ENCODE data around the gene GTF2E1. TPM values are rescaled to one million over a fixed set of nuclear protein-coding genes. Genes with fewer than 3 reads are reported as not detected.

Gene GTF2E1
- total RNA-seq, 3 donors from 2014 or later: 11.7 to 13.6 (median 12.0) TPM

- Histone ChIP-seq H3K4me3 (no peak overlapping the region), H3K9me3 (no peaks in the 10 kb centered on the region), H3K36me3 (ENCODE audit: low read depth) (no peaks in the 10 kb centered on the region), H3K4me1 (ENCODE audit: low read depth) (peaks cover 4% of the 10 kb centered on the region)
- ATAC-seq (no peak), DNase-seq (no peak)
- intact Hi-C loops (cut with DNase I, micrococcal nuclease): no loop called here
- no peak for TF ChIP-seq CTCF (IDR thresholded peaks at IDR 0.05)
These were observed 20.1 kb downstream of the GTF2E1 start for GRCh38 chr3:120762615-120763014.

- DNase-seq: no peak
- intact Hi-C loops (cut with DNase I, micrococcal nuclease): no loop called here
- H3K4me1 ChIP-seq (ENCODE audit: low read depth): peaks cover 4% of the 10 kb centered on the region
- no peak for ATAC-seq
- H3K4me3 ChIP-seq: no peak overlapping the region
- H3K9me3 ChIP-seq: no peaks in the 10 kb centered on the region
- no peak for TF ChIP-seq CTCF (IDR thresholded peaks at IDR 0.05)
- H3K36me3 ChIP-seq (ENCODE audit: low read depth): no peaks in the 10 kb centered on the region
These were observed 21.1 kb downstream of the GTF2E1 start for GRCh38 chr3:120763601-120764000.

DNA sequence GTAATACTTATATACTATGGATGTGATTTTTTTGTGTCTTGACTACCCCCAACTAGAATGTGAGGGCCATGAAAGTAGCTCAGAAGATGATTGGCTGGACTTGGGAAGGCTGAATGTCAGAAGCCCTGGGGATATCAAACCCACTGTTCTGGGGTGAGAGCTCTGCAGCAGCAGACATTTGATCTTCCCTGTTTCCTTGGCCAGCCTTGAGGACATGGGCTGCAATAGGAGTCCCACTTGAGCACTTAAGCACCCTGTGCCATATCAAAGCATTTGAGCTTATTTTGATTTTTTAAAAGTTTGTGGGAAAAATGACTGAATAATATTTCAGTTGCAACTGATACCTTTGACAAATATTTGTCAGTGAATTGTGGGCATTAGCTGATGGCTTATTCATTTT is 21.7 kb downstream of the GTF2E1 start:
- DNase-seq: no peak
- ATAC-seq: no peak
- H3K9me3 ChIP-seq: no peaks in the 10 kb centered on the region
- intact Hi-C loops (cut with DNase I, micrococcal nuclease): no loop called here
- H3K4me3 ChIP-seq: no peak overlapping the region
- no peaks in the 10 kb centered on the region for H3K36me3 ChIP-seq (ENCODE audit: low read depth)
- peaks cover 4% of the 10 kb centered on the region for H3K4me1 ChIP-seq (ENCODE audit: low read depth)
- TF ChIP-seq CTCF (IDR thresholded peaks at IDR 0.05): no peak

GRCh38 chr3:120765830-120766493 is 23.4 kb downstream of the GTF2E1 start:
- TF ChIP-seq CTCF (IDR thresholded peaks at IDR 0.05): no peak
- no peak for DNase-seq
- Histone ChIP-seq H3K4me3 (no peak overlapping the region), H3K4me1 (ENCODE audit: low read depth) (peaks cover 4% of the 10 kb centered on the region), H3K9me3 (no peaks in the 10 kb centered on the region), H3K36me3 (ENCODE audit: low read depth) (no peaks in the 10 kb centered on the region)
- ATAC-seq: no peak
- intact Hi-C loops (cut with DNase I, micrococcal nuclease): no loop called here

GRCh38 chr3:120766576-120766975 is 24.0 kb downstream of the GTF2E1 start:
- no peak for ATAC-seq
- Histone ChIP-seq H3K9me3 (no peaks in the 10 kb centered on the region), H3K4me3 (no peak overlapping the region), H3K4me1 (ENCODE audit: low read depth) (peaks cover 4% of the 10 kb centered on the region), H3K36me3 (ENCODE audit: low read depth) (no peaks in the 10 kb centered on the region)
- no peak for DNase-seq
- intact Hi-C loops (cut with DNase I, micrococcal nuclease): no loop called here
- no peak for TF ChIP-seq CTCF (IDR thresholded peaks at IDR 0.05)

- H3K9me3 ChIP-seq: no peaks in the 10 kb centered on the region
- no peak for DNase-seq
- intact Hi-C loops (cut with DNase I, micrococcal nuclease): no loop called here
- TF ChIP-seq CTCF (IDR thresholded peaks at IDR 0.05): no peak
- H3K36me3 ChIP-seq (ENCODE audit: low read depth): no peaks in the 10 kb centered on the region
- ATAC-seq: peak; percentile 39
- no peak overlapping the region for H3K4me3 ChIP-seq
- H3K4me1 ChIP-seq (ENCODE audit: low read depth): peaks cover 4% of the 10 kb centered on the region
These were observed 24.6 kb downstream of the GTF2E1 start for GRCh38 chr3:120767106-120767505.
